WTC11 (cell line): ENCODE measurements around the gene PAGE5. TPM values are rescaled to one million over a fixed set of nuclear protein-coding genes. Genes with fewer than 3 reads are reported as not detected.

Experiments used
- ATAC-seq: fragments of 200-7000 bp; cut with Tn5 transposase; 2 replicates; pipeline ENCODE4 v1.10.0; 2021; ENCODE audit warnings: mild to moderate bottlenecking, moderate library complexity
- Bru-seq: library from RNA; stranded (reverse); fragments of 400-500 nt; gene quantifications from one replicate; lab custom pipeline; 2021; lab: Mats Ljungman, UMichigan
- CTCF ChIA-PET: fragments of 300-600 bp; sonication (Branson Sonifier 250); formaldehyde crosslinking; loops from one replicate; lab custom pipeline; 2021; ENCODE audit warnings: antibody characterized with exemption; lab: Charles Lee
- POLR2A ChIA-PET: fragments of 350-600 bp; sonication (Branson Sonifier 250); formaldehyde crosslinking; loops from one replicate; lab custom pipeline; 2021; ENCODE audit warnings: antibody characterized with exemption; lab: Charles Lee
- DNase-seq: peaks from one replicate; pipeline ENCODE4 v3.0.0; 2021; ENCODE audit warnings: low spot score
- H3K27ac Mint-ChIP-seq: 2 replicates; pipeline ENCODE4 v1.8.0; 2021; ENCODE audit warnings: mixed read lengths
- H3K27me3 Mint-ChIP-seq: 2 replicates; pipeline ENCODE4 v1.8.0; 2021; ENCODE audit warnings: low read depth, mild to moderate bottlenecking, moderate library complexity, mixed read lengths
- H3K36me3 Mint-ChIP-seq: 2 replicates; pipeline ENCODE4 v1.8.0; 2021; ENCODE audit warnings: mixed read lengths
- H3K4me1 Mint-ChIP-seq: 2 replicates; pipeline ENCODE4 v1.8.0; 2022; ENCODE audit warnings: mixed read lengths
- H3K4me3 Mint-ChIP-seq: 2 replicates; pipeline ENCODE4 v1.8.0; 2021; ENCODE audit warnings: mild to moderate bottlenecking, moderate library complexity, mixed read lengths
- H3K9me3 Mint-ChIP-seq: 2 replicates; pipeline ENCODE4 v1.8.0; 2021; ENCODE audit warnings: mixed read lengths
- AR ChIP-seq: fragments of 250-450 bp; sonication (Bioruptor Pico); IDR thresholded peaks from 2 replicates; pipeline ENCODE4 v1.9.0; 2021; ENCODE audit warnings: mild to moderate bottlenecking
- ATF2 ChIP-seq: sonication (generic); formaldehyde crosslinking; IDR thresholded peaks from 2 replicates; pipeline ENCODE4 v1.8.1; 2022; ENCODE audit warnings: low read depth, missing genetic modification reagents, borderline replicate concordance
- CTCF ChIP-seq: fragments of 200-600 bp; IDR thresholded peaks from 2 replicates; pipeline ENCODE4 v1.8.0; 2022; ENCODE audit warnings: antibody characterized with exemption
- E2F4 ChIP-seq: sonication (generic); formaldehyde crosslinking; IDR thresholded peaks from 2 replicates; pipeline ENCODE4 v1.8.1; 2022; ENCODE audit warnings: low read depth, mild to moderate bottlenecking, moderate library complexity, missing genetic modification reagents, borderline replicate concordance
- E2F5 ChIP-seq: sonication (generic); formaldehyde crosslinking; IDR thresholded peaks from 2 replicates; pipeline ENCODE4 v1.8.1; 2022; ENCODE audit warnings: mild to moderate bottlenecking, moderate library complexity, missing genetic modification reagents
- ERG ChIP-seq: fragments of 250-450 bp; sonication (Bioruptor Pico); IDR thresholded peaks from 2 replicates; pipeline ENCODE4 v1.8.0; 2021; ENCODE audit warnings: mild to moderate bottlenecking
- ESRRA ChIP-seq: sonication (generic); formaldehyde crosslinking; IDR thresholded peaks from 2 replicates; pipeline ENCODE4 v1.8.1; 2022; ENCODE audit warnings: mild to moderate bottlenecking, missing genetic modification reagents, borderline replicate concordance
- ETV6 ChIP-seq: sonication (generic); formaldehyde crosslinking; IDR thresholded peaks from 2 replicates; pipeline ENCODE4 v1.8.1; 2022; ENCODE audit warnings: mild to moderate bottlenecking, missing genetic modification reagents
- FOXJ3 ChIP-seq: sonication (generic); formaldehyde crosslinking; IDR thresholded peaks from 2 replicates; pipeline ENCODE4 v1.9.0; 2021; ENCODE audit warnings: missing genetic modification reagents, mild to moderate bottlenecking, borderline replicate concordance
- GRHL2 ChIP-seq: fragments of 250-450 bp; sonication (Bioruptor Pico); IDR thresholded peaks from 2 replicates; pipeline ENCODE4 v1.8.0; 2022; ENCODE audit warnings: mild to moderate bottlenecking, moderate library complexity; ENCODE audit not compliant: insufficient replicate concordance, severe bottlenecking
- HMGXB4 ChIP-seq: sonication (generic); formaldehyde crosslinking; IDR thresholded peaks from 2 replicates; pipeline ENCODE4 v1.8.1; 2023; ENCODE audit warnings: mild to moderate bottlenecking, moderate library complexity, missing genetic modification reagents
- JAZF1 ChIP-seq: fragments of 250-450 bp; sonication (Bioruptor Pico); IDR thresholded peaks from 2 replicates; pipeline ENCODE4 v1.9.0; 2021; ENCODE audit warnings: moderate library complexity, mild to moderate bottlenecking, inconsistent platforms
- NR3C1 ChIP-seq: sonication (generic); formaldehyde crosslinking; conservative IDR thresholded peaks from 2 replicates; pipeline ENCODE4 v1.8.1; 2023; ENCODE audit warnings: low read depth, mild to moderate bottlenecking, missing genetic modification reagents
- RORB ChIP-seq: fragments of 250-450 bp; sonication (Bioruptor Pico); IDR thresholded peaks from 2 replicates; pipeline ENCODE4 v1.9.0; 2021; ENCODE audit warnings: mild to moderate bottlenecking
- SMAD3 ChIP-seq: sonication (generic); formaldehyde crosslinking; IDR thresholded peaks from 2 replicates; pipeline ENCODE4 v1.8.0; 2022; ENCODE audit warnings: missing genetic modification reagents, mild to moderate bottlenecking, borderline replicate concordance
- ZBTB43 ChIP-seq: sonication (generic); formaldehyde crosslinking; IDR thresholded peaks from 2 replicates; pipeline ENCODE4 v1.8.1; 2023; ENCODE audit warnings: mild to moderate bottlenecking, missing genetic modification reagents
- ZNF396 ChIP-seq: fragments of 250-450 bp; sonication (Bioruptor Pico); IDR thresholded peaks from 2 replicates; pipeline ENCODE4 v1.8.0; 2021; ENCODE audit warnings: mild to moderate bottlenecking, moderate library complexity, borderline replicate concordance
- ZNF671 ChIP-seq: fragments of 250-450 bp; sonication (Bioruptor Pico); IDR thresholded peaks from 2 replicates; pipeline ENCODE4 v1.8.0; 2021; ENCODE audit warnings: mild to moderate bottlenecking
- long read RNA-seq, 3 experiments: library from RNA in 1 of 3; library from capped mRNA in 1 of 3; library from polyadenylated mRNA in 1 of 3; unstranded in 2 of 3; stranded (forward) in 1 of 3; transcript quantifications; one replicate each; pipeline ENCODE4 v2.0.0, GENCODE V29; 2021
- total RNA-seq: library from RNA; stranded (reverse); gene quantifications from 3 replicates; pipeline ENCODE4 v1.2.3, GENCODE V29; 2021

PAGE5 gene
- total RNA-seq (not detected in 3 replicates), Bru-seq, nascent RNA (not detected)
- long read RNA-seq, experiment 1, result 0 reads
- long read RNA-seq, experiment 2, result 0 reads
- long read RNA-seq, experiment 3, result 0 reads

GRCh38 chrX:55220119-55220794 is at the start of gene PAGE5:
Gene PAGE5 (plus strand): TSS chrX:55220346. CDS start chrX:55221383, 1,037 bp downstream.
- peaks cover 22% of the 10 kb centered on the region for H3K9me3 Mint-ChIP-seq
- ATAC-seq, result no peak

More at GRCh38 chrX:55220119-55220794, at the start of gene PAGE5:
- ChIA-PET CTCF (no interaction called here), POLR2A (no interaction called here)
- TF ChIP-seq FOXJ3 (CRISPR knock-in tag) (no peak), GRHL2 (CRISPR knock-in tag) (no peak), HMGXB4 (CRISPR knock-in tag) (no peak), E2F5 (no peak), E2F4 (CRISPR knock-in tag) (no peak), RORB (CRISPR knock-in tag) (no peak), ZBTB43 (CRISPR knock-in tag) (no peak), SMAD3 (CRISPR knock-in tag) (no peak), ESRRA (CRISPR knock-in tag) (no peak), ZNF396 (CRISPR knock-in tag) (no peak), JAZF1 (no peak), AR (CRISPR knock-in tag) (no peak), ZNF671 (no peak), ERG (CRISPR knock-in tag) (no peak), ATF2 (CRISPR knock-in tag) (no peak), ETV6 (CRISPR knock-in tag) (no peak), NR3C1 (no peak), CTCF (no peak)
- H3K36me3 Mint-ChIP-seq, result peaks cover 7% of the 10 kb centered on the region; the same call in 1 of the 2 replicates
- no peak for DNase-seq
- H3K27me3 Mint-ChIP-seq, result peaks cover 3% of the 10 kb centered on the region
- H3K4me1 Mint-ChIP-seq, result no peaks in the 10 kb centered on the region
- no peak within 1 kb of the TSS for H3K27ac Mint-ChIP-seq
- H3K4me3 Mint-ChIP-seq, result no peak within 1 kb of the TSS
